ENCODE results near the gene ARL9.

DNA sequence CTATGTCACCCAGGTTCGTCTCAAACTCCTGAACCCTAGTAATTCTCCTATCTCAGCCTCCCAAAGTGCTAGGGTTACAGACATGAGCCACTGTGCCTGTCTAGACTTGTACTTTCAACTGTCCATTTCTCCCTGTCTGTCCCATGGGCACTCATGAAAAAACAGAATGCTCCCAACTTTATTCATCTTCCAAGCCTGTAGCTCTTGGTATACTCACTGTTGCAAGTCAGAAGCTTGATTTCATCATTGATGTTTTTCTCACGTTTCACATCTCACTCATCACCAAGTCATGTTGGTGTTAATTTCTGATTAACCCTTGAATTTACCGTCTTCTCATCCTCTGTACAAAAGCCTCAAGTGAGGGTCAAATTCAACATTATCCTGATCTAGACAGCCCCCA lies 45.5 kb upstream of the ARL9 start:
- TF ChIP-seq, protein P1, sequence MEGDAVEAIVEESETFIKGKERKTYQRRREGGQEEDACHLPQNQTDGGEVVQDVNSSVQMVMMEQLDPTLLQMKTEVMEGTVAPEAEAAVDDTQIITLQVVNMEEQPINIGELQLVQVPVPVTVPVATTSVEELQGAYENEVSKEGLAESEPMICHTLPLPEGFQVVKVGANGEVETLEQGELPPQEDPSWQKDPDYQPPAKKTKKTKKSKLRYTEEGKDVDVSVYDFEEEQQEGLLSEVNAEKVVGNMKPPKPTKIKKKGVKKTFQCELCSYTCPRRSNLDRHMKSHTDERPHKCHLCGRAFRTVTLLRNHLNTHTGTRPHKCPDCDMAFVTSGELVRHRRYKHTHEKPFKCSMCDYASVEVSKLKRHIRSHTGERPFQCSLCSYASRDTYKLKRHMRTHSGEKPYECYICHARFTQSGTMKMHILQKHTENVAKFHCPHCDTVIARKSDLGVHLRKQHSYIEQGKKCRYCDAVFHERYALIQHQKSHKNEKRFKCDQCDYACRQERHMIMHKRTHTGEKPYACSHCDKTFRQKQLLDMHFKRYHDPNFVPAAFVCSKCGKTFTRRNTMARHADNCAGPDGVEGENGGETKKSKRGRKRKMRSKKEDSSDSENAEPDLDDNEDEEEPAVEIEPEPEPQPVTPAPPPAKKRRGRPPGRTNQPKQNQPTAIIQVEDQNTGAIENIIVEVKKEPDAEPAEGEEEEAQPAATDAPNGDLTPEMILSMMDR (IDR thresholded peaks at IDR 0.05), result no peak
- no peak for TF ChIP-seq POLR2A (IDR thresholded peaks at IDR 0.05)

All from heart left ventricle (tissue), 13 donors.